GM13976 (cell line): ENCODE measurements around the gene PLCXD1.
"Not testable (repeated sequence)": the region's sequence is repeated elsewhere in the genome, so short reads cannot be mapped to it uniquely, and the experiment has no call there.

Experiments used
- DNase-seq: peaks from one replicate; pipeline ENCODE4 v3.0.0; 2012; ENCODE audit warnings: low spot score
- CTCF ChIP-seq: IDR thresholded peaks from 2 replicates; pipeline ENCODE4 v1.5.1; 2012; ENCODE audit warnings: borderline replicate concordance, mild to moderate bottlenecking; ENCODE audit not compliant: insufficient read depth; ENCODE audit errors: extremely low read depth, missing control alignments, control extremely low read depth
- in situ Hi-C: fragments of 300-500 bp; cut with MboI; formaldehyde crosslinking; loops from one replicate; pipeline ENCODE4 v1.12.0; 2022; ENCODE audit warnings: low sequenced_read_pairs, mixed read lengths, inconsistent platforms; ENCODE audit not compliant: unreplicated experiment

PLCXD1 gene

GRCh38 chrX:253451-254297 lies 27.5 kb upstream of the PLCXD1 start:
- no peak for TF ChIP-seq CTCF
- in situ Hi-C loops, result no loop called here

GRCh38 chrX:254630-255215 lies 26.5 kb upstream of the PLCXD1 start:
- in situ Hi-C loops, result no loop called here
- no peak for TF ChIP-seq CTCF
- DNase-seq, result no peak

More at GRCh38 chrX:253451-254297, 27.5 kb upstream of the PLCXD1 start:
- no peak for DNase-seq

GRCh38 chrX:255923-256331 lies 25.3 kb upstream of the PLCXD1 start:
- no peak for DNase-seq
- no peak for TF ChIP-seq CTCF
- in situ Hi-C loops, result no loop called here

GRCh38 chrX:257054-257453 lies 24.1 kb upstream of the PLCXD1 start:
- DNase-seq, in situ Hi-C loops: not testable (repeated sequence)

GRCh38 chrX:257681-258289 lies 23.4 kb upstream of the PLCXD1 start:
- no peak for TF ChIP-seq CTCF
- no peak for DNase-seq
- in situ Hi-C loops, result no loop called here

- DNase-seq, result no peak
- in situ Hi-C loops, result no loop called here
- TF ChIP-seq CTCF, result no peak
Observed at GRCh38 chrX:258291-259040, 22.7 kb upstream of the PLCXD1 start.
